H1 (cell line): Measurements from ENCODE around the gene ECEL1. TPM values are rescaled to one million over a fixed set of nuclear protein-coding genes. Genes with fewer than 3 reads are reported as not detected.

Experiments used
- CTCF ChIA-PET: fragments of 300-600 bp; sonication (Branson Sonifier 250); formaldehyde crosslinking; loops from one replicate; lab custom pipeline; 2021; ENCODE audit not compliant: partially characterized antibody; lab: Charles Lee
- POLR2A ChIA-PET: fragments of 300-600 bp; sonication (Branson Sonifier 250); formaldehyde crosslinking; loops from one replicate; lab custom pipeline; 2021; ENCODE audit warnings: inconsistent platforms; ENCODE audit not compliant: partially characterized antibody; lab: Charles Lee
- DNase-seq, 2 experiments: peaks; one replicate each; pipeline versions ENCODE4 v3.0.0 to v3.0.0-alpha.2; 2010 to 2022; ENCODE audit warnings: low spot score in 2 of 2, low read depth in 1 of 2, mixed read lengths in 1 of 2
- FAIRE-seq: peaks from 2 replicates; lab custom pipeline; 2011; peaks lifted over from hg19 to GRCh38; lab: Jason Lieb, UNC
- H2AFZ ChIP-seq: 2 replicates; pipeline ENCODE4 v1.8.1; 2012; ENCODE audit warnings: low read length, inconsistent platforms
- H2AK5ac ChIP-seq: 2 replicates; pipeline ENCODE4 v1.6.1; 2013; ENCODE audit warnings: low read depth, low read length
- H2BK120ac ChIP-seq: replicated peaks from 2 replicates; pipeline ENCODE3; 2013; ENCODE audit warnings: low read depth, low read length, inconsistent platforms
- H2BK12ac ChIP-seq: 2 replicates; pipeline ENCODE4 v1.6.1; 2013; ENCODE audit warnings: low read depth, low read length
- H2BK15ac ChIP-seq: 2 replicates; pipeline ENCODE4 v1.6.1; 2013; ENCODE audit warnings: low read length
- H2BK20ac ChIP-seq: 2 replicates; pipeline ENCODE4 v1.6.1; 2013; ENCODE audit warnings: low read length
- H2BK5ac ChIP-seq: 2 replicates; pipeline ENCODE4 v1.6.1; 2013; ENCODE audit warnings: low read depth, low read length
- H3K14ac ChIP-seq: 2 replicates; pipeline ENCODE4 v1.6.1; 2013; ENCODE audit warnings: inconsistent platforms; ENCODE audit not compliant: insufficient read length
- H3K18ac ChIP-seq: 2 replicates; pipeline ENCODE4 v1.6.1; 2013; ENCODE audit warnings: low read length; ENCODE audit errors: extremely low read depth
- H3K23ac ChIP-seq: 2 replicates; pipeline ENCODE4 v1.6.1; 2013; ENCODE audit warnings: inconsistent platforms; ENCODE audit not compliant: insufficient read length
- H3K23me2 ChIP-seq: 2 replicates; pipeline ENCODE4 v1.6.1; 2013; ENCODE audit warnings: low read depth, low read length
- H3K27ac ChIP-seq: 2 replicates; pipeline ENCODE4 v1.6.1; 2011; ENCODE audit warnings: low read depth, low read length, inconsistent platforms
- H3K27me3 ChIP-seq, 4 experiments: replicated peaks in 1 of 4; 1 replicate in 1 of 4; 2 replicates in 3 of 4; pipeline versions ENCODE4 v1.6.1 to v1.8.1; 2011 to 2013; ENCODE audit warnings: low read length in 3 of 4, mild to moderate bottlenecking in 3 of 4, inconsistent platforms in 2 of 4, mixed read lengths in 2 of 4, moderate library complexity in 1 of 4; ENCODE audit not compliant: control insufficient read depth in 3 of 4, insufficient read depth in 3 of 4; ENCODE audit errors: extremely low read depth in 1 of 4
- H3K36me3 ChIP-seq, 4 experiments: 2 replicates each; pipeline versions ENCODE4 v1.6.1 to v1.8.1; 2011 to 2013; ENCODE audit warnings: mild to moderate bottlenecking in 4 of 4, low read length in 3 of 4, moderate library complexity in 2 of 4, control low read depth in 1 of 4, inconsistent platforms in 1 of 4; ENCODE audit not compliant: insufficient read depth in 4 of 4, control insufficient read depth in 2 of 4
- H3K4ac ChIP-seq: replicated peaks from 2 replicates; pipeline ENCODE3; 2013; ENCODE audit warnings: low read length, low read depth, mixed read lengths, inconsistent platforms; ENCODE audit not compliant: insufficient read length
- H3K4me1 ChIP-seq, 4 experiments: replicated peaks in 1 of 4; 1 replicate in 1 of 4; 2 replicates in 3 of 4; pipeline versions ENCODE4 v1.6.1 to v1.8.1; 2011 to 2013; ENCODE audit warnings: low read length in 3 of 4, inconsistent platforms in 2 of 4, mixed read lengths in 1 of 4; ENCODE audit not compliant: insufficient read depth in 4 of 4, control insufficient read depth in 3 of 4
- H3K4me2 ChIP-seq, 2 experiments: 2 replicates each; pipeline versions ENCODE4 v1.6.1 to v1.8.1; 2011 to 2013; ENCODE audit warnings: low read depth in 2 of 2, low read length in 2 of 2, control low read depth in 1 of 2, inconsistent platforms in 1 of 2, mild to moderate bottlenecking in 1 of 2; ENCODE audit not compliant: insufficient read depth in 1 of 2
- H3K4me3 ChIP-seq, 4 experiments: fragments of 200-600, 300-600 bp in 1 of 4; sonication (generic), shearing (Covaris generic), sonication (Bioruptor Twin) in 1 of 4; 2 replicates each; pipeline versions ENCODE4 v1.5.1 to v1.8.1; 2011 to 2016; ENCODE audit warnings: low read length in 4 of 4, low read depth in 3 of 4, control low read depth in 2 of 4, inconsistent platforms in 2 of 4, mild to moderate bottlenecking in 2 of 4, mixed read lengths in 1 of 4, moderate library complexity in 1 of 4; ENCODE audit not compliant: insufficient read depth in 2 of 4; ENCODE audit errors: extremely low read depth in 1 of 4
- H3K56ac ChIP-seq: replicated peaks from 2 replicates; pipeline ENCODE3; 2013; ENCODE audit warnings: low read depth, mild to moderate bottlenecking, mixed read lengths, low read length, inconsistent platforms; ENCODE audit not compliant: insufficient read length
- H3K79me1 ChIP-seq: 2 replicates; pipeline ENCODE4 v1.6.1; 2013; ENCODE audit warnings: low read depth, low read length, control low read depth
- H3K79me2 ChIP-seq, 2 experiments: 2 replicates each; pipeline versions ENCODE4 v1.6.1 to v1.8.1; 2012 to 2013; ENCODE audit warnings: low read length in 2 of 2, mild to moderate bottlenecking in 2 of 2, inconsistent platforms in 1 of 2; ENCODE audit not compliant: insufficient read depth in 2 of 2, control insufficient read depth in 1 of 2
- H3K9ac ChIP-seq, 4 experiments: replicated peaks in 1 of 4; 1 replicate in 1 of 4; 2 replicates in 3 of 4; pipeline versions ENCODE4 v1.6.1 to v1.8.1; 2011 to 2013; ENCODE audit warnings: low read depth in 3 of 4, low read length in 3 of 4, control low read depth in 2 of 4, mild to moderate bottlenecking in 2 of 4, moderate library complexity in 2 of 4, inconsistent platforms in 1 of 4; ENCODE audit errors: extremely low read depth in 1 of 4
- H3K9me3 ChIP-seq, 2 experiments: 2 replicates each; pipeline versions ENCODE4 v1.6.1 to v1.8.1; 2012 to 2013; ENCODE audit warnings: mild to moderate bottlenecking in 2 of 2, moderate library complexity in 2 of 2, control low read depth in 1 of 2, inconsistent platforms in 1 of 2, low read depth in 1 of 2, low read length in 1 of 2, mixed read lengths in 1 of 2; ENCODE audit not compliant: insufficient read depth in 2 of 2
- H4K20me1 ChIP-seq, 2 experiments: replicated peaks in 1 of 2; 2 replicates each; pipeline versions ENCODE3 to v1.8.1; 2011 to 2013; ENCODE audit warnings: inconsistent platforms in 2 of 2, low read length in 2 of 2, mild to moderate bottlenecking in 1 of 2; ENCODE audit not compliant: insufficient read depth in 2 of 2, control insufficient read depth in 1 of 2
- H4K5ac ChIP-seq: 2 replicates; pipeline ENCODE4 v1.6.1; 2013; ENCODE audit warnings: low read length, low read depth, mixed read lengths, inconsistent platforms; ENCODE audit not compliant: insufficient read length
- H4K8ac ChIP-seq: 2 replicates; pipeline ENCODE4 v1.8.0; 2013; ENCODE audit warnings: mild to moderate bottlenecking, moderate library complexity, low read length, inconsistent platforms; ENCODE audit not compliant: insufficient read depth; ENCODE audit errors: extremely low read depth
- H4K91ac ChIP-seq: replicated peaks from 2 replicates; pipeline ENCODE3; 2013; ENCODE audit warnings: low read length, mixed read lengths, inconsistent platforms; ENCODE audit not compliant: insufficient read length
- BCL11A ChIP-seq, 2 experiments: IDR thresholded peaks; one replicate each; pipeline ENCODE4 v1.6.1; 2011; ENCODE audit warnings: low read depth in 2 of 2, low read length in 2 of 2, mild to moderate bottlenecking in 2 of 2
- BRCA1 ChIP-seq: IDR thresholded peaks from 2 replicates; pipeline ENCODE4 v1.6.1; 2012; ENCODE audit warnings: low read depth, low read length, improper control_type of control experiment
- CHD1 ChIP-seq: IDR thresholded peaks from 2 replicates; pipeline ENCODE4 v1.6.1; 2012; ENCODE audit warnings: low read depth, low read length, improper control_type of control experiment
- CTBP2 ChIP-seq: IDR thresholded peaks from 2 replicates; pipeline ENCODE4 v1.7.0; 2011; ENCODE audit warnings: borderline replicate concordance, mild to moderate bottlenecking, moderate library complexity, mixed read lengths, low read length; ENCODE audit not compliant: insufficient read depth, insufficient read length
- EP300 ChIP-seq, 2 experiments: IDR thresholded peaks; 1 replicate in 1 of 2; 2 replicates in 1 of 2; pipeline ENCODE4 v1.6.1; 2011 to 2012; ENCODE audit warnings: low read depth in 2 of 2, low read length in 2 of 2, mild to moderate bottlenecking in 2 of 2, borderline replicate concordance in 1 of 2, inconsistent platforms in 1 of 2, moderate library complexity in 1 of 2
- HDAC2 ChIP-seq, 2 experiments: fragments of 300-600 bp in 1 of 2; sonication (generic) in 1 of 2; IDR thresholded peaks; 2 replicates each; pipeline ENCODE4 v1.6.1; 2011 to 2012; ENCODE audit warnings: low read depth in 2 of 2, low read length in 2 of 2, mild to moderate bottlenecking in 2 of 2, moderate library complexity in 2 of 2, borderline replicate concordance in 1 of 2, inconsistent platforms in 1 of 2
- HDAC6 ChIP-seq: IDR thresholded peaks from one replicate; pipeline ENCODE4 v1.7.1; 2012; ENCODE audit warnings: low read depth, mild to moderate bottlenecking, inconsistent platforms, low read length, moderate library complexity
- JUND ChIP-seq: IDR thresholded peaks from 2 replicates; pipeline ENCODE4 v1.6.1; 2011; ENCODE audit warnings: mild to moderate bottlenecking, improper control_type of control experiment, low read length
- SP2 ChIP-seq: IDR thresholded peaks from 2 replicates; pipeline ENCODE4 v1.6.1; 2012; ENCODE audit warnings: mild to moderate bottlenecking, low read length, inconsistent platforms
- TCF12 ChIP-seq: IDR thresholded peaks from 2 replicates; pipeline ENCODE4 v1.6.1; 2011; ENCODE audit warnings: low read depth, mild to moderate bottlenecking, low read length
- TEAD4 ChIP-seq: IDR thresholded peaks from 2 replicates; pipeline ENCODE4 v1.6.1; 2012; ENCODE audit warnings: low read depth, low read length, inconsistent platforms, mixed read lengths
- WGBS, 2 experiments: shearing (Covaris generic) in 1 of 2; methylation state at CpG; one replicate each; pipeline versions ENCODE4 v1.1.6 to v1.1.7; 2013 to 2015; ENCODE audit warnings: low lambda C conversion rate in 2 of 2, mixed read lengths in 2 of 2, inconsistent platforms in 1 of 2, low coverage in 1 of 2, missing lambda C conversion rate in 1 of 2; ENCODE audit not compliant: insufficient replicate concordance in 2 of 2, insufficient coverage in 1 of 2, insufficient read length in 1 of 2; ENCODE audit errors: extremely low coverage in 1 of 2, missing lambda C conversion rate in 1 of 2; 5-methylcytosine and 5-hydroxymethylcytosine counted together
- polyA plus RNA-seq, 7 experiments: library from polyadenylated mRNA; depleted of rRNA in 3 of 7; stranded (reverse) in 5 of 7; unstranded in 2 of 7; fragments of >200 nt in 5 of 7; fragments of 200-250 nt in 2 of 7; gene quantifications; 1 replicate in 5 of 7; 2 replicates in 1 of 7; 4 replicates in 1 of 7; pipeline versions ENCODE4 v1.2.1 to v1.2.3, GENCODE V29; 2011 to 2013; ENCODE audit warnings: missing spikeins in 2 of 7, mixed read lengths in 2 of 7
- total RNA-seq: library from RNA; stranded (reverse); fragmentation: NEBNext Ultra II Directional; extraction: Animal tissue kit (Norgen Biotek cat#: 25700); gene quantifications from 2 replicates; pipeline ENCODE4 v1.2.1, GENCODE V29; 2021
- TF ChIP-seq, protein P1 (sequence below): IDR thresholded peaks from 2 replicates; pipeline ENCODE4 v1.6.1; 2012; ENCODE audit warnings: inconsistent platforms

ECEL1 gene
- total and polyA plus RNA-seq, 2 of the 8 experiments (the other 6 are each of a cell fraction or from before 2014, with no cell fraction given), result 7.7 to 20.2 TPM

DNA sequence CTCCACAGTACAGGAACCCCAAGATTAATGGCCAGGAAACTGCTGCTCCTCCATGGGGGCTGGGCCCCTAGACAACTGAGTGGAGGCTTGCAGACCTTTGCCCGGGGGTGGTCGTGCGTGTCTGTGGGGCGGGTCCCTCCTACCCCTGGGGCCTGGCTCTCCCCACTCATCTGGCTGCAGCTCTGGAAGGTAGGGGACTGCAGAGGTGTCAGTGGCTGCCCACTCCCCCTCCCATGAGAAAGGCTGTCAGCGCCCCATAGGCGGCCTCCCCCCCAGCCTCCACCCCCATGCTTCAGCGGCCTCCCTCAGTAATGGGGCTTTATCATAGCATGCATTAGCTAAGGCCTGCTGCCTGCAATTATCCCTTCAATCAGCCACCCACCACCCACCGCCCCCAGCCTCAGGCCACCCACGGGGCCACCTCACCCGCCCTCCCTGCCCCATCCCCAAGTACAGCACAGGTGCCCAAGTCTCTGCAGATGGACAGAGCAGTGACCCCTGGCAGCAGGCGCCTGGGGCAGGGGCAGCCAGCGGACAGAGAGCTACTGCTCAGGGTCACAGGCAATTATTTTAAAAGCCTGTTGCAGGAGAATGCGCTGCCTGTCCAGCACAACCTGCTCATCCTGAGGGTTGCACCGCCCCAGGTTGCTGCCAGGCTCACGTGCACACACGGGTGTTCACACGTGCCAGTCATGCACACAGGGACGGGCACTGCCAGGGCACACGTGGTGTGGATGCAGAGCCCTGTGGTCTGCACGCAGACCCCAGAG is 9.1 kb upstream of the ECEL1 start:
- Histone ChIP-seq H3K14ac (no peak overlapping the region), H3K4me1 (peaks cover 0 to 26% (median 3%) of the 10 kb centered on the region in 4 experiments; a peak in 5 of 7 replicates), H4K5ac (no peak overlapping the region), H4K91ac (no peak overlapping the region), H4K20me1 (no peaks in the 10 kb centered on the region), H3K56ac (no peak overlapping the region), H3K27me3 (peaks cover 0 to 7% (median 1%) of the 10 kb centered on the region in 4 experiments; a peak in 3 of 7 replicates), H3K4me3 (no peak overlapping the region), H3K23me2 (no peaks in the 10 kb centered on the region; the same call in 1 of the 2 replicates), H2BK15ac (no peak overlapping the region), H3K79me1 (no peaks in the 10 kb centered on the region), H2AK5ac (0 out of 2 replicates have a peak overlapping the region, but pooled peaks have one; percentile 30), H4K8ac (no peak overlapping the region), H3K79me2 (no peaks in the 10 kb centered on the region), H2BK20ac (no peak overlapping the region), H2BK12ac (no peak overlapping the region; the same call in 1 of the 2 replicates), H3K23ac (no peak overlapping the region), H3K9me3 (no peaks in the 10 kb centered on the region), H2BK120ac (no peak overlapping the region), H3K9ac (no peak overlapping the region), H3K27ac (no peak overlapping the region), H3K4me2 (no peak overlapping the region), H2AFZ (no peak overlapping the region), H3K4ac (no peak overlapping the region), H3K18ac (no peak overlapping the region), H2BK5ac (no peak overlapping the region), H3K36me3 (no peaks in the 10 kb centered on the region)
- FAIRE-seq, result no peak
- 85% methylated on average over 14 of the region's 20 CpGs; no CpG with 5 or more reads in 1 of the 2 experiments for WGBS, 2 experiments
- CTCF ChIA-PET, result interaction anchor here (1.3 to 3.0 kb wide), 4 partner anchors 16 to 596 kb away, joined by 3 to 10 read pairs (median 5); no protein-coding TSS in a partner anchor
- no peak for DNase-seq
- POLR2A ChIA-PET, result interaction anchor here (1.1 kb wide), 1 partner anchor 35 kb away, joined by 3 read pairs; no protein-coding TSS in a partner anchor
- TF ChIP-seq SP2 (no peak), TCF12 (no peak), CHD1 (no peak), HDAC2 (IDR thresholded peaks at IDR 0.05; ENCODE audit: borderline replicate concordance in 1 of 2, low read depth in 2 of 2, low read length in 2 of 2) (no peak), JUND (no peak), BRCA1 (no peak), HDAC6 (no peak), TEAD4 (no peak), CTBP2 (no peak), BCL11A (IDR thresholded peaks at IDR 0.05; ENCODE audit: low read depth in 2 of 2, low read length in 2 of 2) (no peak), EP300 (IDR thresholded peaks at IDR 0.05; ENCODE audit: borderline replicate concordance in 1 of 2, low read depth in 2 of 2, low read length in 2 of 2) (no peak)
- TF ChIP-seq, protein P1, sequence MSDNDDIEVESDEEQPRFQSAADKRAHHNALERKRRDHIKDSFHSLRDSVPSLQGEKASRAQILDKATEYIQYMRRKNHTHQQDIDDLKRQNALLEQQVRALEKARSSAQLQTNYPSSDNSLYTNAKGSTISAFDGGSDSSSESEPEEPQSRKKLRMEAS, result no peak
